Liver (tissue), 3 donors: Measurements from ENCODE around the gene TMEM9B.

ENCODE experiments used
- CTCF ChIP-seq: fragments of 150-350 bp; IDR thresholded peaks from 2 replicates; pipeline ENCODE4 v1.5.1; 2017; ENCODE audit warnings: improper control_type of control experiment, low read depth, low read length; ENCODE audit not compliant: missing input control
- FOXA1 ChIP-seq: IDR thresholded peaks from 2 replicates; pipeline ENCODE4 v1.6.1; 2016; ENCODE audit warnings: antibody characterized with exemption
- SP1 ChIP-seq: IDR thresholded peaks from 2 replicates; pipeline ENCODE4 v1.6.1; 2018; ENCODE audit warnings: antibody characterized with exemption, mild to moderate bottlenecking
- donor health status: healthy.
- donor health status: healthy.

- TF ChIP-seq CTCF (no peak), SP1 (no peak), FOXA1 (no peak)
Observed at GRCh38 chr11:8925711-8926110, 38.5 kb downstream of the TMEM9B start.
